ENCODE results near the gene PADI3.

Gene PADI3

GRCh38 chr1:17310068-17310640 lies 61.3 kb downstream of the PADI3 start:
- no peak for TF ChIP-seq CTCF (IDR thresholded peaks at IDR 0.05; ENCODE audit: extremely low read depth, insufficient read depth, missing control alignments)
- no peak for DNase-seq (ENCODE audit: low spot score)
- in situ Hi-C loops (cut with MboI; ENCODE audit: low pct_unique_long_range_greater_than_20kb, low sequenced_read_pairs, unreplicated experiment): no loop called here

- in situ Hi-C loops (cut with MboI; ENCODE audit: low pct_unique_long_range_greater_than_20kb, low sequenced_read_pairs, unreplicated experiment): no loop called here
- no peak for TF ChIP-seq CTCF (IDR thresholded peaks at IDR 0.05; ENCODE audit: extremely low read depth, insufficient read depth, missing control alignments)
- DNase-seq (ENCODE audit: low spot score): no peak
These were observed 64.8 kb downstream of the PADI3 start for GRCh38 chr1:17313530-17314309.

GRCh38 chr1:17314491-17314971 lies 65.6 kb downstream of the PADI3 start:
- in situ Hi-C loops (cut with MboI; ENCODE audit: low pct_unique_long_range_greater_than_20kb, low sequenced_read_pairs, unreplicated experiment): no loop called here
- DNase-seq (ENCODE audit: low spot score): no peak
- TF ChIP-seq CTCF (IDR thresholded peaks at IDR 0.05; ENCODE audit: extremely low read depth, insufficient read depth, missing control alignments): no peak

- DNase-seq (ENCODE audit: low spot score): no peak
- TF ChIP-seq CTCF (IDR thresholded peaks at IDR 0.05; ENCODE audit: extremely low read depth, insufficient read depth, missing control alignments): no peak
- in situ Hi-C loops (cut with MboI; ENCODE audit: low pct_unique_long_range_greater_than_20kb, low sequenced_read_pairs, unreplicated experiment): no loop called here
These were observed 66.7 kb downstream of the PADI3 start for GRCh38 chr1:17315542-17316130.

GRCh38 chr1:17316704-17317103 lies 67.8 kb downstream of the PADI3 start:
- in situ Hi-C loops (cut with MboI; ENCODE audit: low pct_unique_long_range_greater_than_20kb, low sequenced_read_pairs, unreplicated experiment): no loop called here
- no peak for DNase-seq (ENCODE audit: low spot score)

GRCh38 chr1:17318262-17318661 lies 69.4 kb downstream of the PADI3 start:
- no peak for DNase-seq (ENCODE audit: low spot score)
- no peak for TF ChIP-seq CTCF (IDR thresholded peaks at IDR 0.05; ENCODE audit: extremely low read depth, insufficient read depth, missing control alignments)
- in situ Hi-C loops (cut with MboI; ENCODE audit: low pct_unique_long_range_greater_than_20kb, low sequenced_read_pairs, unreplicated experiment): no loop called here

More at GRCh38 chr1:17316704-17317103, 67.8 kb downstream of the PADI3 start:
- TF ChIP-seq CTCF (IDR thresholded peaks at IDR 0.05; ENCODE audit: extremely low read depth, insufficient read depth, missing control alignments): no peak
